Measurements from ENCODE around the gene IMPA2.
"Not testable (repeated sequence)": the region's sequence is repeated elsewhere in the genome, so short reads cannot be mapped to it uniquely, and the experiment has no call there.

IMPA2 gene

GRCh38 chr18:11963991-11964484 is 17.3 kb upstream of the IMPA2 start:
- DNase-seq, result peak; percentile 69

DNA sequence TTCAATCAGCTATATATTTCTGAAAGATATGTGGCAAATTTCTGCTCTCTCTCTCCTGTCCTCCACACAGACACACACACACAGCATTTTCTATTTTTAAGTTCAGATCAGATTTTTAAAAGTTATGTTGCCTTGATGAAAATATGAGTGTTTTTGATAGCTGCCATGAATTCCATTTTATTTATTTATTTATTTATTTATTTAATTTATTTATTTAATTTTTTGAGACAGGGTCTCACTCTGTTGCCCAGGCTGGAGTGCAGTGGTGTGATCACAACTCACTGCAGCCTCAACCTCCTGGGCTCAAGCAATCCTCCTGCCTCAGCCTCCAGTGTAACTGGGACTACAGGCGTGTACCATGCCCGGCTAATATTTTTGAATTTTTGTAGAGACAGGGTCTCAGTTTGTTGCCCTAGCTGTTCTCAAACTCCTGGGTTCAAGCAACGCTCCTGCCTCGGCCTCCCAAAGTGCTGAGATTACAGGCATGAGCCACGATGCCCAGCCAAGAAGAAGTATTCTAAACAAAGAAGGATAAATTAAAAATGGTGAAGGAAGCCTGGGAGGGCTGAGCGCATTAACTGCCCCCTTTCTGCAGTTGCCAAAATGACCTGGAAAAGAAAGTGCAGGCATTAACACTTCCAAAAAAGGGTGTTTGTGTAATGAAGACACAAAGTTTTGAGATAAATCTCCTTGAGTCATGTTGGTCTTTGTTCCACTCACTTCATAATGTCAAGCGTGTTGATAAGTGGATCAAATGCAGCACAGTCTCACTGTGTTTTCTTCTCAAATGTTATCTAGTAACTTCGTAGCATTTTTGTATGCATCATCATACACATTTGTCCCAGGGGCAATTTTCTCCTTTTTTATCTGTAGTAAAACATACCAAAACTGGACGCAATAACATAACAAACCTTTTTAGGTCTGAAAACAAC is 11.1 kb upstream of the IMPA2 start:
- no peak for DNase-seq

DNA sequence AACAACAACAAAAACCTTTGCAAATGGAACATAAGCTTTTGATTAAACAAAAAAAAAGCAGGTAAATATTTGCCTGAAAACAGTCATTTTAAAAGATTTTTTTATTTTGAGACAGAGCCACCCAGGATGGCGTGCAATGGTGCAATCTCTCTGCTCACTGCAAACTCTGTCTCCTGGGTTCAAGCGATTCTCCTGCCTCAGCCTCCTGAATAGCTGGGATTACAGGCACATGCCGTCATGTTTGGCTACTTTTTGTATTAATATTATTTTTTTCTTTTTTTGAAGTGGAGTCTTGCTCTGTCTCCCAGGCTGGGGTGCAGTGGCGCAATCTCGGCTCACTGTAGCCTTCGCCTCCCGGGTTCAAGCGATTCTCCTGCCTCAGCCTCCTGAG is 10.5 kb upstream of the IMPA2 start:
- not testable (repeated sequence) for DNase-seq

DNA sequence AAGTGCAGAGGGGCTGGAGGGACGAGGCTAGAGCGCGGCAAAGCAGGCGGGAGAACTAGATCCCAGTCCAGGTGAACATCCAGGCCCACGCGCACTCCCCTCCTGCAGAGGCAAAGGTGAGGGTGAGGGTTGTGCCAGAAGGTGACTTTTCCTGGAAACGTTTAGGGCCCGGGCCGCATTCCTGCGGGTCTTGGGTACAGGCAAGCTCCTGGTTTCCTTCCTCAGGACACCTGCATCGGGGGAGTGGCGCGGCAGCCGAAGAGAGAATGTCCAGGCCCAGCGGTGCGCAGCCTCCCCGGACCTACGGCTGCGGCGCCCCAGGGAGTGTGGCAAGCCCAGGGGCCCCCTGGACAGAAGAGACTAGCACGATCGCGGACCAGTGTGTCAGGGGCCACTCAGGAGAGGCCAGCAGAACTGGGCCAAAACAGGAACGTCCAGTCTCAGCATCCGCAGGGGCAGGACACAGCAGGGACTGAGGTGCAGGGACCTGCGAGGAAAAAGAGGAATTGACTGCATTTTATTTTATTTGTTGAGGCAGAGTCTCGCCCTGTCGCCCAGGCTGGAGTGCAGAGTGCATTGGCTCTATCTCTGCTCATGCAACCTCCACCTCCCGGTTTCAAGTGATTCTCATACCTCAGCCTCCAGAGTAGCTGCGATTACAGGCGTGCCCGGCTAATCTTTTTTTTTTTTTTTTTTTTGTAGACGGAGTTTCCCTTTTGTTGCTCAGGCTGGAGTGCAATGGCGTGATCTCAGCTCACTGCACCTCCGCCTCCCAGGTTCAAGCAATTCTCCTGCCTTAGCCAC is 8.7 kb upstream of the IMPA2 start:
- DNase-seq, result no peak

- no peak for DNase-seq
These were observed 6.5 kb upstream of the IMPA2 start for GRCh38 chr18:11974741-11975325.

DNA sequence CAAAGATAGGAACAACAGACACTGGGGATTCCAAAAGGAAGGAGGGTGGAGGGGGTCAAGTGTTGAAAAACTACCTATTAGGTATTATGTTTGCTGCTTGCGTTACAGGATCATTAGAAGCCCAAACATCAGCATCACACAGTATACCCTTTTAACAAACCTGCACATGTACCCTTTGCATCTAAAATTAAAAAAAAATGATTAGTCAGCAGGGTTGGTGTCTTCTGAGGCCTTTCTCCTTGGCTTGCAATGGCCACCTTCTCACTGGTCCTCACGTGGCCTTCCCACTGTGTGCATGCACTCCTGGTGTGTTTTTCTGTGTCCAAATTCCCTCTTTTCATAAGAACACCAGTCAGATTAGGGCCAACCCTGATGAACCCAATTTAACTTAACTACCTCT is 5.6 kb upstream of the IMPA2 start:
- no peak for DNase-seq

DNA sequence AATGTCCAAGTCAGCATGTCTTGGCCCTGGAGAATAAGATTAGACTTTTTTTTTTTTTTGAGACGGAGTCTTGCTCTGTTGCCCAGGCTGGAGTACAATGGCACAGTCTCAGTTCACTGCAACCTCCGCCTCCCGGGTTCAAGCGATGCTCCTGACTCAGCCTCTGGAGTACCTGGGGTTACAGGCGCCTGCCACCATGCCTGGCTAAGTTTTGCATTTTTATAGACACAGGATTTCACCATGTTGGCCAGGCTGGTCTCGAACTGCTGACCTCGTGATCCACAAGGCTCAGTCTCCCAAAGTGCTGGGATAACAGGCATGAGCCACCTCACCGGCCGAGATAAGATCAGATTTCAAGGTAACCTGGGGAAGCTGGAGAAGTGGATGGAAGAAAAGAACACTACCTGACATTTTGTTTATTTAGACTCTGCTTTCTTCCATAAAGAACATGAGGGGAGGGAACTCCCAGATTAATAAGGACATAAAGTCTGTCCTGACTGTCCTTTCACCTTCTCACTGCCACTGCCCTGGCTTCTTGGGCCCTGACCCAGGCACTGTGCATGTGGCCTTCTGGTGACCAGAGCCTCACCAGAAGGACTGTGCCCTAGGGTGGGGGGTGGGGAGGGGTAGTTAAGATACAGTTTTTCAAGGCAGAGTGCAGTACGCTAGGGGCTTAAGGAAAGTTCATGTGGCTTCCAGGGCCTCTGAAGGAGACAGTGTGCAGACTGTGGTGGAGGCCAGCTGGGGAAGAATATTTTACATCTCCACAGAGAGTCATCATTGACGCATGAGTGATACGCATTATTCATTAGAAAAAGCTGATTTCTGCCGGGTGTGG is 4.8 kb upstream of the IMPA2 start:
- DNase-seq, result peak; percentile 84

DNA sequence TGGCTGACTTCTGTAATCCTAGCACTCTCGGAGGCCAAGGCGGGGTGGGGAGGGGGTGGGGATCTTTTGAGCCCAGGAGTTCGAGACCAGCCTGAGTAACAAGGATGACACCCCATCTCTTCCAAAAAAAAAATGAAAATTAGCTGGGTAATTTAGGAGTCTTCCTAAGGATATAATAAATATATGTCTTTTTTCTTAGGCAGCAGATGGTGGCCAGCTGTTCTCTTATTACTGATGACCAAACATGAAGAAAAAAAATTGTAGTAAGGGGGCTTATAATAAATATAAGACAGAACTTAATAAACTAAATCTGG is 4.2 kb upstream of the IMPA2 start:
- no peak for DNase-seq

GRCh38 chr18:11978956-11979355 is 2.4 kb upstream of the IMPA2 start:
- DNase-seq, result no peak

DNA sequence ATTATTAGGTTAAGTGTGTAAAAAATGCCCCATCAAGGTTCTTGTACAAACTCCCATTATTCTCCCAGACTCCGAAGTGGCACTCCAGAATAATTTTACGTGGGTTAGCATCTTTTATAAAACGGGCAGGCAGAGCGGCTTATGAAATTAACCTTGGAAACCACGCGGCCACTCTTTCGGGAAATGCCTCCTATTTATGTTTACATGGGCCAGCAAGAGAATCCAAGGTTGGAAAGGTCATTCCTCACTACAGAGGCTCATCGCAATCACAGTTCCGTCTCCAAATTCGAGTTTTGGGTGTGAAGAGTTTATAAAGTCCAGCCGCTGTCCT is 1.2 kb upstream of the IMPA2 start:
- DNase-seq, result no peak

- DNase-seq, result peak; percentile 99
These were observed 664 bp upstream of the IMPA2 start for GRCh38 chr18:11980494-11981191.

DNA sequence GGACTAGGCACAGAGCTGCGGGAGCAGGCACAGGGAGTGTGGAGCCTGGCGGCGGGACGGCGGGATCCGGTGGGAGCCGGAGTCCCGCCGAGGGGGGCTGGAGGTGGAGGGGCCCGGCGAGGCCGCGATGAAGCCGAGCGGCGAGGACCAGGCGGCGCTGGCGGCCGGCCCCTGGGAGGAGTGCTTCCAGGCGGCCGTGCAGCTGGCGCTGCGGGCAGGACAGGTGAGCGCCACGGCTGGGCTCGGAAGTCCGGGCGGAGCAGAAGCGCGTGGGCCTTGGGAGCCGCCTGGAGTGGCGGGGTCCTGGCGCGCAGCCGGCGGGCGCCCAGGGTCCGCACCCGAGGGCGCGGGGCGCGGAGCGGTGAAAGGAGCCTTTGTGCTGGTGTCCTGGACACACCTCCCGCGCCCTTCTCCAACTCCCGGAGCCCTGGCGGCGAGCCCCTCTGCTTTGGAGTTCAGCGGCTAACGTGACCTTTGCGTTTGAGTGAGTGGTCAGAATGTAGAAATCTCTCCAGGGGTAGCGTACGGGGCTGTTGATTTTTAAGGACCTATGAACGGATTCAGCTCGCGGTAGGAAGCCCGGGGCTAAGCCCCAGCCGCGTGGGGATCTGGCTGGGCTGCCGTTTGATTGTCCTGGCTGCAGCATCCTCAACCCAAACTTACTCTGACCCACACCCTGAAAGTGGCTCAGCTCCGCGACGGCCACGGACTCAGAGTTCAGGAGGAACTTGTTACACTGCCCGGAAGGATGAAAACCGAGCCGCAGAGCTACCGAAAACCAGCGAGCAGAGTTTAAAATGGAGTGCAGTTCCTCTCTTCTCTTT is 448 bp downstream of the IMPA2 start:
- DNase-seq, result peak; percentile 32

- DNase-seq, result no peak
These were observed 1.7 kb downstream of the IMPA2 start for GRCh38 chr18:11982981-11983380.

- DNase-seq, result no peak
These were observed 2.3 kb downstream of the IMPA2 start for GRCh38 chr18:11983592-11983991.

DNA sequence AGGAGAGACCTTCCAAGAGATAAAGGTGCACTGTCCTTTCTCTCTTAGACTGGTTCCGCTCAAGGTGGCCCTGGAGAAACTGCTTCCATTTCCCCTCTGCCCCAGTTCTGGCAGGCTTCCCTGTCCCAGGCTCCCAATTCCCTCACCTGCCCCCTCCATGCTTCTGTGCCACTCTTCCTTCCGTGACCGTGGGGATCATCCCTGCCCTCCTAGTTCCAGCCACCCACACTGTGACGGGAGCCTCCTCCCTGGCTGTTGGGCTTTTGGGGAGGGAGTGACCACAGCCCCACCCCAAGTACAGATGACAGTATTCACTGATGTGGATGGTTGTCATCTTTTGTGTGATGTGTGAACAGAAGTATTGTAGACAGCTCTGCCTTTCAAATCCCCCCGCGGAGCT is 2.8 kb downstream of the IMPA2 start:
- DNase-seq, result no peak

DNA sequence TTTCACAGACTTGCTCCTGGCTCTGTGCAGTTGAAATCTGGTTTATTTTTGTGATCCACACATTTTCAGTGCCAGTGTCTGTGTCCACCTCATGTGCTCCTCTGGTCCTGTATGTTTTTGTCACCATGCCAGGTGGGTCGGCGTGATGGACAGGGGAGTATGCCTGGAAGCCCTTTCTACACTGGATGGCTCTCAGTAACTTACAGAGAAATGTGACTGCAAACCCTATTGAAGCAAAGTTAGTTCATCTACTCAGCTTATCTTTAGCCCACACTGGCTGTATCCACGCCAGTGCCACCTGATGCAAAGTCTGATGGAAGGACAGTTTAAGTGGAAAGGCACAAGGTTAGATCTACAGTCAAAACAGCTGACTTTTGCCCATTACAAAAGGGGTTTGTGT is 4.3 kb downstream of the IMPA2 start:
- no peak for DNase-seq

DNA sequence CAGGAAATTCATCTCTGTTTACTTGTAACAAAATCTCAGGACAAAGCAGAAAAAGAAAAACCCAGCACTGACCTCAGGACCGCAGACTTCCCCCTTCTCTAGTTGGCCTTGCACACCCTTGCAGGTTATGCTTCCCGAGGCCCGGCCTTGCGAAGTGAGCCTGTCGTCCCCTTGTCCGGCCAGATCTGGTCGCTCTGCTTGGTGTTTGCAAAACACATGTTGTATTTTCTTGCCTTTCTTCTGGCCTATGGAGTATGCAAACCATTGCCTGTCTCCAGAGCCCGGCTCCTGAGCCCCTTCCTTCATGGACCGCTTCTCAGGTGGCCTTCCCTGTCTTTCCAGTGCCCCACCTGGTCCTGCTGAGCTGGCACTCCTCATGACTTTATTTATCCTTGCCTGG is 4.8 kb downstream of the IMPA2 start:
- DNase-seq, result no peak

DNA sequence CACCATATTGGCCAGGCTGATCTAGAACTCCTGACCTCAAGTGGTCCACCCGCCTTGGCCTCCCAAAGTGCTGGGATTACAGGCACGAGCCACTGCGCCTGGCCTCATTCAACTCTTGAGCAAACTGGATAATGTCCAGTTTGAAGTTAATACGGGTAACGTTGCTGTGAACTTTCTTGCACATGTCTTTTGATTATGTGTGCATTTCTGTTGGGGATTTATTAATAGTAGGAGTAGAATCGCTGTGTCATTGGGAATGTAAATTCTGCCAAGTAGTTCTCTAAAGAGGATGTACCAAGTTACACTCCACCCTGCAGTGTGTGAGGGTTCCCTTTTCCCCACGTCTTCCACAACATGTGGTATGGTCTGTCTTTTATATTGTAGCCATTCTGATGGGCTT is 6.2 kb downstream of the IMPA2 start:
- no peak for DNase-seq

DNA sequence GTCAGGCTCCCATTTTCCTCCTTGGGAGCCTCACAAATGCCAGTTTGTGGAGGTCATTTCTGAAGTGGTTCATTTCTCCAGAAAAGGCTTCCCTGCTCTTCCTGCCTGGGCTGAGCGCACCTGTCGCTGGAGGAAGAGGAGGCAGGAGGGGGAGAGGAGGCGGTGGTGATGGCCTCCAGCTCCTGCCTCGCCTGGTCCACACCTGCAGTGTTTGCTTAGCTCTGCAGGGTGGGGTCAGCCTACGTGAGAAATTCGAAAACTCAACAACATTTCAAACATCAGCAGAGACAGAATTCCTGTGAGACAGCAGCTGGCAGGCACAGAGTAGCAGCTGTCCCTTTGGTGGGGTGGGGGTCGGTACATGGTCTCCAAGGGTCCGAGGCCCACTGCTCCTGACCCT is 7.9 kb downstream of the IMPA2 start:
- DNase-seq, result no peak

GRCh38 chr18:11989966-11990380 is 8.7 kb downstream of the IMPA2 start:
- DNase-seq, result no peak

- no peak for DNase-seq
These were observed 9.2 kb downstream of the IMPA2 start for GRCh38 chr18:11990539-11990938.

Data from HCEC 1CT (cell line).